Peyer's patch (tissue), 4 donors: ENCODE measurements around the gene BPTF. TPM values are rescaled to one million over a fixed set of nuclear protein-coding genes. Genes with fewer than 3 reads are reported as not detected.

ENCODE experiments used
- DNase-seq, 3 donors: peaks; one replicate each; pipeline ENCODE4 v3.0.0-alpha.2; 2017 to 2019
- H3K27ac ChIP-seq, 4 donors: fragments of 200-600 bp; sonication (generic); one replicate each; pipeline ENCODE4 v1.5.1; 2016 to 2019
- H3K27me3 ChIP-seq, 2 donors: fragments of 200-600 bp; sonication (generic); one replicate each; pipeline ENCODE4 v1.5.1; 2019
- H3K36me3 ChIP-seq, 3 donors: fragments of 200-600 bp; sonication (generic); one replicate each; pipeline ENCODE4 v1.5.1; 2016 to 2019
- H3K4me1 ChIP-seq, 4 donors: fragments of 200-600 bp; sonication (generic); one replicate each; pipeline ENCODE4 v1.5.1; 2016 to 2019
- H3K4me3 ChIP-seq, 4 donors: fragments of 200-600 bp; sonication (generic); 1 replicate in 3 of 4; 2 replicates in 1 of 4; pipeline ENCODE4 v1.5.1; 2016 to 2019; ENCODE audit warnings: mild to moderate bottlenecking in 1 of 4
- H3K9me3 ChIP-seq, 4 donors: fragments of 200-600 bp; sonication (generic); one replicate each; pipeline ENCODE4 v1.5.1; 2016 to 2019; ENCODE audit warnings: mild to moderate bottlenecking in 1 of 4
- POLR2A ChIP-seq, 2 donors: fragments of 450-650 bp; IDR thresholded peaks; one replicate each; pipeline ENCODE4 v1.5.1; 2017; ENCODE audit warnings: antibody characterized with exemption in 2 of 2, mild to moderate bottlenecking in 2 of 2, moderate library complexity in 2 of 2
- total RNA-seq, 4 donors: library from RNA; depleted of rRNA; stranded (reverse); fragments of >200 nt; gene quantifications; one replicate each; pipeline ENCODE4 v1.1.0, GENCODE V29; 2016
- TF ChIP-seq, protein P1 (sequence below), 6 experiments: fragments of 450-650 bp in 4 of 6; fragments of 200-600 bp in 2 of 6; sonication (generic) in 1 of 6; IDR thresholded peaks; one replicate each; pipeline ENCODE4 v1.5.1; 2017 to 2019; ENCODE audit warnings: antibody characterized with exemption in 6 of 6, mild to moderate bottlenecking in 3 of 6, moderate library complexity in 1 of 6

Gene BPTF
- total RNA-seq, 4 donors from 2014 or later: 70.2 to 305 (median 109) TPM

DNA sequence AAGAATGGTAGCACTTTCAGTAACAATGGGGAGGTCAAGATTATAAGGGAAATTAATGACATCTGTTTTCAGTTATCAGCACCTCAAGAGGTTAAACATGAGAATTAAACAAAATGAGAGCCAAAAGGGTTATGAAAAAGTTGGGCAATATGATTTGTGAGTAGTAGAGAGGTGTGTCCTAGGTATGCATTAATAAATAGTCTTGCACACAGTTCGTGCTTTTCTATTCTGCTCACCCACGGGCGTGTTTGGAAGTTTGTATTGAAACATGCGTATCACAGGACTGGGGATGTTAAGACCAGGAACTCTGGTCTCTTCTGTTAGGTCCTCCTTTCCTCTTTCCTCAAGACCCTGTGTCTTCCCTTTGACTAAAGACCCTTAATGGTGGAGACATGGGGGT is 6.0 kb downstream of the BPTF start:
- Histone ChIP-seq H3K36me3 (no peaks in the 10 kb centered on the region), H3K9me3 (no peaks in the 10 kb centered on the region), H3K27ac (no peak overlapping the region), H3K4me1 (peaks cover 0 to 43% (median 9%) of the 10 kb centered on the region in 4 donors), H3K27me3 (no peaks in the 10 kb centered on the region), H3K4me3 (no peak overlapping the region)
- no peak for DNase-seq
- no peak for TF ChIP-seq POLR2A (IDR thresholded peaks at IDR 0.05)
- TF ChIP-seq, protein P1, sequence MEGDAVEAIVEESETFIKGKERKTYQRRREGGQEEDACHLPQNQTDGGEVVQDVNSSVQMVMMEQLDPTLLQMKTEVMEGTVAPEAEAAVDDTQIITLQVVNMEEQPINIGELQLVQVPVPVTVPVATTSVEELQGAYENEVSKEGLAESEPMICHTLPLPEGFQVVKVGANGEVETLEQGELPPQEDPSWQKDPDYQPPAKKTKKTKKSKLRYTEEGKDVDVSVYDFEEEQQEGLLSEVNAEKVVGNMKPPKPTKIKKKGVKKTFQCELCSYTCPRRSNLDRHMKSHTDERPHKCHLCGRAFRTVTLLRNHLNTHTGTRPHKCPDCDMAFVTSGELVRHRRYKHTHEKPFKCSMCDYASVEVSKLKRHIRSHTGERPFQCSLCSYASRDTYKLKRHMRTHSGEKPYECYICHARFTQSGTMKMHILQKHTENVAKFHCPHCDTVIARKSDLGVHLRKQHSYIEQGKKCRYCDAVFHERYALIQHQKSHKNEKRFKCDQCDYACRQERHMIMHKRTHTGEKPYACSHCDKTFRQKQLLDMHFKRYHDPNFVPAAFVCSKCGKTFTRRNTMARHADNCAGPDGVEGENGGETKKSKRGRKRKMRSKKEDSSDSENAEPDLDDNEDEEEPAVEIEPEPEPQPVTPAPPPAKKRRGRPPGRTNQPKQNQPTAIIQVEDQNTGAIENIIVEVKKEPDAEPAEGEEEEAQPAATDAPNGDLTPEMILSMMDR (IDR thresholded peaks at IDR 0.05): no peak

DNA sequence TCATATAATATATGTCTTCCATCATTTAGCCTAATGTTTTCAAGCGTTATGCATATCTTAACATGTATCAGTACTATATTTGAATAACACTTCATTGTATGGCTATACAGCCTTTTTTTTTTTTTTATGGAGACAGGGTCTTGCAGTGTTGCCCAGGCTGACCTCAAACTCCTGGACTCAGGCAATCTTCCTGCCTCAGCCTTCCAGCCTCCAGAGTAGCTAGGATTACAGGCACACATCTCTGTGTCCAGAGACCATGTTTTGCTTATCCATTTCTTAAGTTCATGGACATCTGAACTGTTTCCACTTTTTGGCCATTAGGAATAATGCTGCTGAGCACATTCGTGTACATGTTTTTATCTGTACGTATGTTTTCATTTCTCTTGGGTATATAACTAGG is 7.8 kb downstream of the BPTF start:
- H3K27ac ChIP-seq: no peak overlapping the region
- H3K36me3 ChIP-seq: no peaks in the 10 kb centered on the region
- TF ChIP-seq, protein P1 (IDR thresholded peaks at IDR 0.05): no peak
- TF ChIP-seq POLR2A (IDR thresholded peaks at IDR 0.05): no peak
- H3K27me3 ChIP-seq: no peaks in the 10 kb centered on the region
- H3K9me3 ChIP-seq: no peaks in the 10 kb centered on the region
- no peak for DNase-seq
- H3K4me1 ChIP-seq: peaks cover 0 to 29% (median 3%) of the 10 kb centered on the region in 4 donors
- H3K4me3 ChIP-seq: no peak overlapping the region

DNA sequence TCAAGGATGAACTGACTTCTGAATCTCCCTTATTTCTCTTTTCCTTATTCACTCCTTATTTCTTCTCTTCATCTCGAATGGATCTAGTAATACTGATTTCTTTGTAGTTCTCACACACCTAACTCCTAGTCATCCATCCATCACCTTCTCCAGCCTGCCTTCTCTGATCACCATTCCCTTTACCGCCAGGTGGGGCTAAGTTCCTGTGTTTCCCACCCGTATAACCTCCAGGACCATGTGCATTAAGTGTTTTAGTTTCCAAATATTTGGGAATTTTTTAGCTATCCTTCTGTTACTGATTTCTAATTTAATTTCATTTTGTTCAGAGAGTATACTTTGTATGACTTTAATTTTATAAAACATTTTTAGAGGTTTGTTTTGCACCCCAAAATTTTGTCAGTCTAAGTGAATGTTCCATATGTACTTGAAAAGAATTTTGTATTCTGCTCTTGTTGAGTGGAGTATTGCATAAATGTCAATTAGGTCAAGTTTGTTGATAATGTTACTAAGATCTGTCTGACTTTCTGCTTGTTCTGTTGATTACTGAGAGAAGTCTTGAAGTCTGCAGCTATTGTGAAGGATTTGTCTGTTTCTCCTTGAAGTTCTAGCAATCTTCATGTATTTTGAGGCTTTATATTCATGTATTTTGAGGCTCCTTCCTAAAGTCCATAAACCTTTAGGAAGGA is 8.8 kb downstream of the BPTF start:
- Histone ChIP-seq H3K4me3 (no peak overlapping the region), H3K4me1 (peaks cover 0 to 19% (median 0%) of the 10 kb centered on the region in 4 donors), H3K27me3 (no peaks in the 10 kb centered on the region), H3K27ac (no peak overlapping the region), H3K36me3 (no peaks in the 10 kb centered on the region), H3K9me3 (no peaks in the 10 kb centered on the region)
- DNase-seq: no peak
- TF ChIP-seq, protein P1 (IDR thresholded peaks at IDR 0.05): no peak
- TF ChIP-seq POLR2A (IDR thresholded peaks at IDR 0.05): no peak

DNA sequence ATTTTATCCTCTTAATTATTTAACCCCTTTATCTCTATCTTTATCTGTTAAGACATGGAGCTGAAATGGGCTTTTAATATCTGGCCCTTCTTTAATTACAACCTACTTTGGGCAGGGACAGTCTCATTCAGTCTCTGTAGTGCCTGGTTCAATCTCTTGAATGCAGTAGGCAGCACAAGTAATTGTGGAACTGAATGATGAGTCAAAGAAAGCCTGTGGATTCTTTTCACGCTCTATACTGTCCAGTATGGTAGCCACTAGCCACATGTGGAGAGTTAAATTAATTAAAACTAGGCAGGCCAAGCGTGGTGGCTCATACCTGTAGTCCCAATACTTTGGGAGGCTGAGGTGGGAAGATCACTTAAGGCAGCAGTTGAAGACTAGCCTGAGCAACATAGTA is 9.3 kb downstream of the BPTF start:
- Histone ChIP-seq H3K36me3 (no peaks in the 10 kb centered on the region), H3K9me3 (no peaks in the 10 kb centered on the region), H3K27me3 (no peaks in the 10 kb centered on the region), H3K4me3 (no peak overlapping the region), H3K4me1 (peaks cover 0 to 16% (median 0%) of the 10 kb centered on the region in 4 donors), H3K27ac (no peak overlapping the region)
- TF ChIP-seq POLR2A (IDR thresholded peaks at IDR 0.05): no peak
- TF ChIP-seq, protein P1 (IDR thresholded peaks at IDR 0.05): no peak
- DNase-seq: no peak

DNA sequence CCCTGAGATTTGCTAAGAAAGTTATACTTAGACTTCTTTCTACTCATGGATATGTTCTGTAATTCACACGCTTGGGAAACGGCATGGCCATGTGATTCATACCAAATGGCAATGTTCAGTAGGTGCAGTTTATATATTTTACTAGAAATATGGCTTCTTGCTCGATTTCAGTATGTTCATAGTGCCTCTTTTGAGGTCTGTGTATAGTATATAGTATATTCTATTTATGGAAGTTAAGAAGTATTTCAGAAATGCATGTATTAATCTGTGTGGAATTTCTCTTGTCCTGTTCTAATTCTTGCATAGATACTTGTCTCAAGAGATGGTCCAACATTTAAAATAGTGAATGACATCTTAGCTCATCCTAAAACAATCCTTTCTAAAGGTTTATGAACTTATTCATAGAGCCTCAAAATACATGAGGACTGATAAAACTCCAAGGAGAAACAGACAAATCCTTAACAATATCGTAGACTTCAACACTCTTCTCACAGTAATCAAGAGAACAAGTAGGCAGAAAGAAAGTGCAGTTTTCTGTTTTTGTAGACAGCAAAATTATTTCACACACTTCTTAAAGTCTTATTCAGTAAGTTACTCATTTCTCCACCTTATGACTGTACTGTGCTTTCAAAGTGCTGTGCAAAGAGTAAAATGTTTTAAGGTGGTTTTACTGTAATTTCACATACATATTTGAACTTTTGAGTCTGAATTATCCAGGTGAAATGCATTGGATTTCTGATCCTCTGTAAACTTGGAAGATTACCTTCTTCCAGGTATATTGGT is 11.1 kb downstream of the BPTF start:
- no peak overlapping the region for H3K4me3 ChIP-seq
- TF ChIP-seq, protein P1 (IDR thresholded peaks at IDR 0.05): no peak
- TF ChIP-seq POLR2A (IDR thresholded peaks at IDR 0.05): no peak
- no peaks in the 10 kb centered on the region for H3K27me3 ChIP-seq
- DNase-seq: no peak
- no peaks in the 10 kb centered on the region for H3K36me3 ChIP-seq
- no peaks in the 10 kb centered on the region for H3K9me3 ChIP-seq
- H3K4me1 ChIP-seq: peaks cover 0 to 5% (median 0%) of the 10 kb centered on the region in 4 donors
- H3K27ac ChIP-seq: no peak overlapping the region
